ENCODE measurements around the gene HRH2.

HRH2 gene

DNA sequence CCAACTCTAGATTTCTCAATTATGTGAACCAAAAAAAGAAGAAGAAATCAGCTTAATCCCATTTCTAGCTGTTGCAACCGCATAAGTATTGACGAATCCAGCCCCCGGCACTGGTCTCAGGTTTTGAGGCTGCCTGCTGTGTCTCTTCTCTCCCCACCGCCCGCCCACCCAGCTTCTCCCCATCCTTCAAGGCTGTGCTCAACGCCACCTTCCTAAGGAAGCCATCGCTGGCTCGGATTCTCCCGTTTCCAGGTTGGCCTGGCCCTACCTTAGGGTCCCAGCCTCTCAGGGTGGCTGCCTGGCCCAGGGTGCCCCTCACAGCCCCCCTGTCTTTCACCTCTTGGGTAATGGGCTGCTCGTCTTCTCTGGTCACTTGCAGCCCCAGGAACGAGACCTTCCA, 77.8 kb downstream of the HRH2 start:
- no peak for DNase-seq
- Histone ChIP-seq H3K27me3 (no peaks in the 10 kb centered on the region), H3K4me3 (ENCODE audit: low read depth, low read length) (no peak overlapping the region), H3K9me3 (no peaks in the 10 kb centered on the region; the same call in 1 of the 2 replicates), H3K4me1 (no peaks in the 10 kb centered on the region), H3K36me3 (no peaks in the 10 kb centered on the region)
- TF ChIP-seq, protein P1, sequence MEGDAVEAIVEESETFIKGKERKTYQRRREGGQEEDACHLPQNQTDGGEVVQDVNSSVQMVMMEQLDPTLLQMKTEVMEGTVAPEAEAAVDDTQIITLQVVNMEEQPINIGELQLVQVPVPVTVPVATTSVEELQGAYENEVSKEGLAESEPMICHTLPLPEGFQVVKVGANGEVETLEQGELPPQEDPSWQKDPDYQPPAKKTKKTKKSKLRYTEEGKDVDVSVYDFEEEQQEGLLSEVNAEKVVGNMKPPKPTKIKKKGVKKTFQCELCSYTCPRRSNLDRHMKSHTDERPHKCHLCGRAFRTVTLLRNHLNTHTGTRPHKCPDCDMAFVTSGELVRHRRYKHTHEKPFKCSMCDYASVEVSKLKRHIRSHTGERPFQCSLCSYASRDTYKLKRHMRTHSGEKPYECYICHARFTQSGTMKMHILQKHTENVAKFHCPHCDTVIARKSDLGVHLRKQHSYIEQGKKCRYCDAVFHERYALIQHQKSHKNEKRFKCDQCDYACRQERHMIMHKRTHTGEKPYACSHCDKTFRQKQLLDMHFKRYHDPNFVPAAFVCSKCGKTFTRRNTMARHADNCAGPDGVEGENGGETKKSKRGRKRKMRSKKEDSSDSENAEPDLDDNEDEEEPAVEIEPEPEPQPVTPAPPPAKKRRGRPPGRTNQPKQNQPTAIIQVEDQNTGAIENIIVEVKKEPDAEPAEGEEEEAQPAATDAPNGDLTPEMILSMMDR (IDR thresholded peaks at IDR 0.05; ENCODE audit: low read depth, low read length), result no peak

- Histone ChIP-seq H3K9me3 (no peaks in the 10 kb centered on the region; the same call in 1 of the 2 replicates), H3K4me3 (ENCODE audit: low read depth, low read length) (no peak overlapping the region), H3K27me3 (no peaks in the 10 kb centered on the region), H3K4me1 (no peaks in the 10 kb centered on the region), H3K36me3 (no peaks in the 10 kb centered on the region)
- TF ChIP-seq, protein P1 (IDR thresholded peaks at IDR 0.05; ENCODE audit: low read depth, low read length), result no peak
- DNase-seq, result no peak
These were observed 78.8 kb downstream of the HRH2 start for GRCh38 chr5:175736652-175737051.

GRCh38 chr5:175737481-175737880, 79.6 kb downstream of the HRH2 start:
- H3K36me3 ChIP-seq, result no peaks in the 10 kb centered on the region
- H3K4me3 ChIP-seq (ENCODE audit: low read depth, low read length), result no peak overlapping the region
- no peak for DNase-seq
- no peaks in the 10 kb centered on the region for H3K27me3 ChIP-seq
- H3K9me3 ChIP-seq, result no peaks in the 10 kb centered on the region; the same call in 1 of the 2 replicates
- TF ChIP-seq, protein P1 (IDR thresholded peaks at IDR 0.05; ENCODE audit: low read depth, low read length), result no peak
- no peaks in the 10 kb centered on the region for H3K4me1 ChIP-seq

DNA sequence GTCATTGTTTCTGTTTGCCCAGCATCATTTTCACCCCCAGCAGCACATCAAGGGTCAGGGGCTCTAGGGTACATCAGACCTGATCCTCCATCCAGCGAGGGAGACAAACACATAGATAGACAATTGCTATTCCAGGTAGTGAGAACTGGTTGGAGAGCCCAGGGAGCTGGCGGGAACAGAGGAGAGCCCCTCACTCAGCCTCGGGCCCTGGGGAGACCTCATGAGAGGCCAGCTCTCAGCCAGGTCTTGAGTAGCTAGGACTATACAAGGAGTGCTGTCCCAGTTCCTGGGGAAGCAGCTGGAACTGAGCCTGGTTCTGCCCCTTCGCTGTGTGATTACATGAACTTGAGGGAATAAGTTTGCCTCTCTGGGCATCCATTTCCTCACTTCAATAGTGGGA, 80.3 kb downstream of the HRH2 start:
- TF ChIP-seq, protein P1 (IDR thresholded peaks at IDR 0.05; ENCODE audit: low read depth, low read length), result no peak
- H3K27me3 ChIP-seq, result no peaks in the 10 kb centered on the region

DNA sequence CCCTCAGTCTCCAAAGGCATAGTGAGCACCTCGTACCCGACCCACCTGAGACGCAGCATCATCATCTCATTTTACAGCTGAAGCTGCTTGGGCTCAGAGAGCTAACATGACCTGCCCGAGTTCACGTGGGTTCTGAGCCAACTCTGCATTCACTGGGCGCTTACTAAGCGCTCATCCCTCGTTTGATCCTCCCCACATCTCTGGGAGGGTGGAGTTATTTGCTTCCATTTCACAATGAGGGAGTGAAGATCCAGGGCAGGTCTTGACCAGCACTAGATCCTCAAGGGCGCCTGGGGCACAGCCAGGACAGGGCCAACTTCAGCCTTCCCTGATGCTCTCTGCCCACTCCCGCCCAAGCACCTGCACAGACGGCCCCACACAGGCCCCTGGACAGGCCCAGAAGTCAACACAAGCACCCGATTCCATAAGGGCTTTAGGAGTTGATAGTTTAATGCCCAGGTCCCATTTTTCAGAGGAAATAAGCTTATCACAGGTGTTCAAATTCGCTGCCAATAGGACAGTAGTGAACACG, 80.8 kb downstream of the HRH2 start:
- H3K27me3 ChIP-seq, result no peaks in the 10 kb centered on the region
- TF ChIP-seq, protein P1 (IDR thresholded peaks at IDR 0.05; ENCODE audit: low read depth, low read length), result no peak
- H3K9me3 ChIP-seq, result no peaks in the 10 kb centered on the region; the same call in 1 of the 2 replicates
- no peaks in the 10 kb centered on the region for H3K4me1 ChIP-seq
- no peaks in the 10 kb centered on the region for H3K36me3 ChIP-seq
- no peak overlapping the region for H3K4me3 ChIP-seq (ENCODE audit: low read depth, low read length)
- DNase-seq, result no peak

More for the DNA sequence above, 80.3 kb downstream of the HRH2 start:
- H3K4me3 ChIP-seq (ENCODE audit: low read depth, low read length), result no peak overlapping the region
- no peaks in the 10 kb centered on the region; the same call in 1 of the 2 replicates for H3K9me3 ChIP-seq
- H3K4me1 ChIP-seq, result no peaks in the 10 kb centered on the region
- no peaks in the 10 kb centered on the region for H3K36me3 ChIP-seq
- DNase-seq, result no peak

DNA sequence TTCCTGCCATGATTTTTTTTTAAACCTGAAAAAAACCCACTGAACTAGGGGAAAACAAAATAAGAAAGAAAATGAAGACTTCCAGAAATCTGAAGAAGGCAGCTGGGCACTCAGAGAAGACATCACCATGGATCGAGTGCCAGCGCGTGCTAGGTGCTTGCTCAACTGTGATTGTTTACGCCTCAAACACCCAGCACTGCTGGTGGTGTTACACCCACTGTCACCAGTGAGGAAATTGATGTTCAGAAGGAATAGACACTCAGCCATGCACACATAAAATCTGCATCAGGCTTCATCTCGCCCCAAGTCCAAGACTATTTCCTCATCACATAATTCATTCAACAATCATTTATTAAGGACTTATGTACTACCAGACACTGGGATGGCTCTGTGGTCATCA, 82.1 kb downstream of the HRH2 start:
- H3K36me3 ChIP-seq, result no peaks in the 10 kb centered on the region
- H3K27me3 ChIP-seq, result no peaks in the 10 kb centered on the region
- no peak for DNase-seq

More for the DNA sequence above, 82.1 kb downstream of the HRH2 start:
- H3K4me3 ChIP-seq (ENCODE audit: low read depth, low read length), result no peak overlapping the region
- H3K4me1 ChIP-seq, result no peaks in the 10 kb centered on the region
- TF ChIP-seq, protein P1 (IDR thresholded peaks at IDR 0.05; ENCODE audit: low read depth, low read length), result no peak
- no peaks in the 10 kb centered on the region for H3K9me3 ChIP-seq
